Suprapubic skin (tissue), 4 donors: ENCODE measurements around the gene SEMA3A.

ENCODE experiments used
- EP300 ChIP-seq: sonication (generic); formaldehyde crosslinking; IDR thresholded peaks from one replicate; pipeline ENCODE4 v1.6.1; 2017; ENCODE audit warnings: antibody characterized with exemption
- POLR2A ChIP-seq, 2 donors: fragments of 450-650 bp; IDR thresholded peaks; one replicate each; pipeline ENCODE4 v1.6.1; 2017; ENCODE audit warnings: antibody characterized with exemption in 2 of 2, mild to moderate bottlenecking in 2 of 2, moderate library complexity in 2 of 2
- POLR2AphosphoS5 ChIP-seq, 3 donors: sonication (generic); formaldehyde crosslinking; IDR thresholded peaks; one replicate each; pipeline ENCODE4 v1.6.1; 2017; ENCODE audit warnings: antibody characterized with exemption in 3 of 3
- TF ChIP-seq, protein P1 (sequence below), 2 donors: fragments of 200-600 bp in 1 of 2; fragments of 450-650 bp in 1 of 2; sonication (generic) in 1 of 2; IDR thresholded peaks; one replicate each; pipeline ENCODE4 v1.5.1; 2016 to 2019; ENCODE audit warnings: antibody characterized with exemption in 2 of 2, mild to moderate bottlenecking in 1 of 2, moderate library complexity in 1 of 2

DNA sequence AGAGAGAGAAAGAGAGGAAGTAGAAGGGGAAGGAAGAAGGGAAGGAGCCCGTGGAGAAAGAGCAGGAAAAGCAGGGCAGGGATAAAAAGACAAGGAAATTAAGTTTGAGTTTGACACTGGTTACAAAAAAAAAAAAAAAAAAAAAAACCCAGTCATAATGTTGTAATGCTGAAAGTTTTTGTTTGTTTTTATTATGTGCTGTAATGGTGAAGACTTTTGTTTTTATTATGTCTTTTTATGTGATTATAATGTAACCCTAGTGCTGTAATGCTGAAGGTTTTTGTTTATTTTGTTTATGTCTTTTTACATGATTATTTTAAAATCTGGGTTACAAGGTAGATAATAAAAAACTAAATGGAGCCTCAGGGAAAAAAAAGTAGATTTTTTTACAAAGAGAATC, 184.8 kb downstream of the SEMA3A start:
- no peak for TF ChIP-seq EP300
- TF ChIP-seq, protein P1, sequence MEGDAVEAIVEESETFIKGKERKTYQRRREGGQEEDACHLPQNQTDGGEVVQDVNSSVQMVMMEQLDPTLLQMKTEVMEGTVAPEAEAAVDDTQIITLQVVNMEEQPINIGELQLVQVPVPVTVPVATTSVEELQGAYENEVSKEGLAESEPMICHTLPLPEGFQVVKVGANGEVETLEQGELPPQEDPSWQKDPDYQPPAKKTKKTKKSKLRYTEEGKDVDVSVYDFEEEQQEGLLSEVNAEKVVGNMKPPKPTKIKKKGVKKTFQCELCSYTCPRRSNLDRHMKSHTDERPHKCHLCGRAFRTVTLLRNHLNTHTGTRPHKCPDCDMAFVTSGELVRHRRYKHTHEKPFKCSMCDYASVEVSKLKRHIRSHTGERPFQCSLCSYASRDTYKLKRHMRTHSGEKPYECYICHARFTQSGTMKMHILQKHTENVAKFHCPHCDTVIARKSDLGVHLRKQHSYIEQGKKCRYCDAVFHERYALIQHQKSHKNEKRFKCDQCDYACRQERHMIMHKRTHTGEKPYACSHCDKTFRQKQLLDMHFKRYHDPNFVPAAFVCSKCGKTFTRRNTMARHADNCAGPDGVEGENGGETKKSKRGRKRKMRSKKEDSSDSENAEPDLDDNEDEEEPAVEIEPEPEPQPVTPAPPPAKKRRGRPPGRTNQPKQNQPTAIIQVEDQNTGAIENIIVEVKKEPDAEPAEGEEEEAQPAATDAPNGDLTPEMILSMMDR (IDR thresholded peaks at IDR 0.05) = no peak
- TF ChIP-seq POLR2AphosphoS5 (IDR thresholded peaks at IDR 0.05) = no peak
- no peak for TF ChIP-seq POLR2A (IDR thresholded peaks at IDR 0.05)
